GM12874 (cell line): ENCODE results near the gene FBLN2.

Source experiments
- TF ChIP-seq, protein P1 (sequence below): IDR thresholded peaks from 2 replicates; pipeline ENCODE4 v1.5.1; 2011; ENCODE audit warnings: low read depth, mild to moderate bottlenecking, control low read depth, low read length, moderate library complexity; ENCODE audit not compliant: insufficient read depth

The FBLN2 gene

DNA sequence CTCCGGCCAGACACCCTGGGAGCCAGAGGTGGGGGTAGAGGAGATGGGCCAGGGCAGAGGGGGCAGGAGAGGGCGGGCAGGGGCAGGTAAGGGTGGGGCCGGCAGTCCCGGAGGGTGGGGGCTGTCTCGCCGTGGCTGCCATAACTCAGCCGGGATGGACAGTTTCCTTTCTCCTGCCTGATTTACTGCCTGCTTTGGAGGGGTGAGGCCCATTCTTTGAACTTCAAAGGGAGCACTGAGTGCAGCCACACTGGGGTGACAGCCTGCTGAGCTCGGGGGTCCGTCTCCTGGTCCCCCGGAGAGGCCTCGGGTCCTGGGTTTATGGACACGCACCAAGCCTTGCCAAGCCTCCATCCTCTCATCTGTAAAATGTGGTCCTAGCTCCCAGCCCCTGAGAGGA is 135.4 kb downstream of the FBLN2 start:
- TF ChIP-seq, protein P1, sequence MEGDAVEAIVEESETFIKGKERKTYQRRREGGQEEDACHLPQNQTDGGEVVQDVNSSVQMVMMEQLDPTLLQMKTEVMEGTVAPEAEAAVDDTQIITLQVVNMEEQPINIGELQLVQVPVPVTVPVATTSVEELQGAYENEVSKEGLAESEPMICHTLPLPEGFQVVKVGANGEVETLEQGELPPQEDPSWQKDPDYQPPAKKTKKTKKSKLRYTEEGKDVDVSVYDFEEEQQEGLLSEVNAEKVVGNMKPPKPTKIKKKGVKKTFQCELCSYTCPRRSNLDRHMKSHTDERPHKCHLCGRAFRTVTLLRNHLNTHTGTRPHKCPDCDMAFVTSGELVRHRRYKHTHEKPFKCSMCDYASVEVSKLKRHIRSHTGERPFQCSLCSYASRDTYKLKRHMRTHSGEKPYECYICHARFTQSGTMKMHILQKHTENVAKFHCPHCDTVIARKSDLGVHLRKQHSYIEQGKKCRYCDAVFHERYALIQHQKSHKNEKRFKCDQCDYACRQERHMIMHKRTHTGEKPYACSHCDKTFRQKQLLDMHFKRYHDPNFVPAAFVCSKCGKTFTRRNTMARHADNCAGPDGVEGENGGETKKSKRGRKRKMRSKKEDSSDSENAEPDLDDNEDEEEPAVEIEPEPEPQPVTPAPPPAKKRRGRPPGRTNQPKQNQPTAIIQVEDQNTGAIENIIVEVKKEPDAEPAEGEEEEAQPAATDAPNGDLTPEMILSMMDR = no peak

DNA sequence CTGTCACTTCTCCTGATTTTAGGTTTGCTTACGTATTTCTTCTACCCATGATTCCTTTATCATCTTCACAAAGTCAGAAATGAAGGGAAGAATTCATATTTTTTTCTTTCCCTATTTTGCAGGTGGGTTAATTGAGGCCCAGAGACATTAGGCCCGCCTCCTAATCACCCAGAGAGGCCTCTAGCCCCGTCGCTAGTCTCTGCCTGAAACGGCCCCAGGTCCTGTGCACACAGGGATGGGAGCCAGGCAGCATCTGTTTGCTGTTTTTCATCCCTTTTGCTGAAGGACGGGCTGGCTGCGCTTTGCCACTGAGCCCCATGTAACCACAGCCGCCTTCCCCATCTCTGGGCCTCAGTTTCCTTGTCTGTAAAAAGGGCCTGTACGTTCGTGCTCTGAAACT is 135.9 kb downstream of the FBLN2 start:
- TF ChIP-seq, protein P1 = no peak

DNA sequence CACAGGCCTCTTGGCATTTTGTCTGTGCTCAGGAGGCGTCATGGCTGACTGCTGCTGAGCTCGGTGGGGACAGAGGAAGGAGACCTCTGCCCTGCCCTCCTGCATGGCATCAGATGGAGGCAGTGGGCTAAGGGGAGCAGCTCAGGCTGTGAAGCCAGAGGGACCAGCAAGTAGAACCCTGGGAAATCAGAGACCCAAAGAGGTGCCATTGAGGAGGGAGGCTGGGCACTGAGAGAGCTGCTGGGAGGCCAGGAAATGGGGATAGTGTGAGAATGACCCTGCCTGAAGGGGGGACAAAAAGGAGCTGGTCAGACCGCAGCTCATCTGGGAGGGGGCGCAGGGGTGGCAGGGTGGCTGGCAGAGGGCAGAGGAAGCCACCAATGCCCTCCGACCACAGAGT is 136.8 kb downstream of the FBLN2 start:
- TF ChIP-seq, protein P1 = no peak

DNA sequence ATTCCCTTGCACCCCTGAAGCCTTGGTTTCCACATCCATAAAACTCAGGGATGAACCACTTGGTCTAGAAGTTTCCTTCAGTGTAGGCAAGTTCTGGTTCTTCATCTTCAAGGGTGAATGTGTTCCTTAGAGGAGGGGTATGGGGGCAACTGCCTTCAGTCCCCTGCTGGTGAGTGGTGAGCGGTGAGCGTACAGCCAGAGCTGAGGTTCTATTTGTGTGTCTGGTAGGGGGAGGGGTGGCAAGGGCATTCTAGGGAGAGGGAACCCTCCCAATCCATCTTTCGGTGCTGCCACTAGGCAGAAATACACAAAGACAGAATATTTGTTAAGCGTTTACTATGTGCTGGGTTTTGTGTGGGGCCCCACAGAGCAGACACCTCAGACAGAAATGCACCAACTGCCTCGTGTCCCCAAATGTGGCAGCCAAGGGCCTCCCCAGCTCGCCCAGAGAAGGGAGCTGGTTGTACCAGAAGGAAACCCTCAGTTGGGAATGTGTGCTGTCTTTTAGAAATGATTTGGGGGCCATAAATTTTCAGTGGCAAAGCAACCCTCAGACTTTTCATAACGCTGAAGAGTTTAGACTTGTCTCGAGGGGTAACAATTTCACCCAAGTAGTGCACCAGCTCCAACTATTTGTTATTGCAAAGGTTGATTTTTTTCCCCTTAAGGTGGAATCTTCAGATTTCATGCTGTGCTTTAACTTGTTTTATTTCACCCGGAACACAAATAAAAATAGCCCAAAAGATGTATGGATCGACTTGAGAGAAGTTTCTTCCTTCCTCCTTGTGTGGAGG is 137.6 kb downstream of the FBLN2 start:
- TF ChIP-seq, protein P1 = no peak

DNA sequence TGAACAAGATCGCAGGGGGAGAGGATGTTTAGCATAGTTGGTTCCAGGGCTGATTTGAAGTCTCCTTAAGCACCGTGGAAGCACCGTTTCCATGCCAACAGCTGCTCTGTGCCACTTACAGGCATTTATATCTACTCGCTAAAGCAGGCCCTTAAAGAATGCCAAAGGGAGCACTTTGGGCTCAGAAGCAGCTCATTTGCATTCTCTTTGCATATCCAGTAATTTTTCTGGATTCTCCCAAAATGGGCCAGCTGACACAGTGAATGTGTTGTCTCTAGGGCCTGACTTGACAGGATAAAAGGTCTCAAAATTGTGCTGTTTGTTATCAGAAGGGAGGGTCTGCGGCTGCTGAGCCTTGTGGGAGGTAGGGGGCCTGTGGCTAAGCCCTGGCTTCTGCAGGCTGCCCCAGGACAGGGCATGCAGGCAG is 138.6 kb downstream of the FBLN2 start:
- TF ChIP-seq, protein P1 = no peak
